NCI-H2171 treated with DMSO at 0.1 percent for 48 hours (cell line): ENCODE results near the gene NFYA.

ENCODE experiments used
- DNase-seq: peaks from one replicate; lab custom pipeline; 2025; lab: John Stamatoyannopoulos, UW

The NFYA gene

DNA sequence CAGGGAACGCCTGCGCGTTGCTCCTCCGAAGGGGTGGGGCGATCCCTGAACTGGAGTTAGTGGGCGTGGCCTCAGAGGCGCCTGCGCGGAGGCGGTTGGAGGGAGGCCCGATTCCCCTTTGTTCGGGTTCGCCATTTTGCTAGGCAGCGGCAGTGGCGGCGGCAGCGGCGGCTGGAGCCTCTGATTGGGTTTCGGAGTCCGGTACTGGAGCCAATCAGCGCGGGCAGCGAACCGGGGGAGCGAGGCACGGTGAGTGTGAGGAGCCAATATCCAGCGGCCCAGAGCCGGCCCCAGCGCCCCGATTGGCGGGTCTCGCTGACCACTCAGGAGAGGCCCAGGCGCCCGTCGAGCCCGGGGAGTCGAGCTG lies at the start of gene NFYA:
Gene NFYA (plus strand): TSS at position 139 of the 367 bp plus-strand sequence. CDS start 6,116 bp downstream, outside the sequence.
- no peak for DNase-seq

DNA sequence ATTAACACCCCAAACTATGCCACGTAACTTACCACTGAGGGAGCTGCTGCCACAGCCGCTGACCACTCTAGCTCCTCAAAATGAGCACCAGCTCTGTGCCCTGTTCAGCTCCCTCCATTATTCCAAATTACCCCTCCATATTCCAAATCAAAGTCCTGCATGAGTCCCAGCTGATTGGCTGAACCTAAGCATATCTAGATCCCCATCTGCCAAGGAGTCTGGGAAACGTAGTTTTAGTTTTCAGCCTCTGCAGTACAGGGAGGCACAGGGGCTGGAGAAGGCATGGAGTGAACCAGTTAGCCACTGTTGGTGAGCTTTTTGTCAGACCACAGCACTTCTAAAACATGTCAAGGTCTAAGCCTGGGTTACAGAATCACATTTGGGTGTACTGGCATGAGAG lies 49.7 kb upstream of the NFYA start:
- DNase-seq = no peak

GRCh38 chr6:41025966-41026530 lies 46.7 kb upstream of the NFYA start:
- DNase-seq = no peak

DNA sequence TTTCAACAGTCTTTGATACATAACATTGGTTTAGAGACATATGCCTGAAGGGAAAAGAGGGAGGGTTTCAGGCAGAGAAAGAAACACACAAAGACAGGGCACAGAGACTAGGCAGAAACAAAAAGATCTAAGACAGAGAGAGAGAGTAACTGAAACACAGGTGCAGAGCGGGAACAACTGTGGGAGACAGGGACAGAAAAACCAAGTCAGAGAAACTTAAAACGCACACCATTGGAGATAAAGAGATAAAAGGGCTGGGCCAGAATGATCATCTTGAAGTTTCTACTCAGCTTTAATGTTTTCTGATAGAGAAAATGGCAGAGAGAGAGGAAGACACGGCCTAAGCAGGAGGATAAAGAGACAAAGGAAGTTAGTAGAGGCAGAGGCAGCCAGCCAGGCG lies 45.5 kb upstream of the NFYA start:
- no peak for DNase-seq

DNA sequence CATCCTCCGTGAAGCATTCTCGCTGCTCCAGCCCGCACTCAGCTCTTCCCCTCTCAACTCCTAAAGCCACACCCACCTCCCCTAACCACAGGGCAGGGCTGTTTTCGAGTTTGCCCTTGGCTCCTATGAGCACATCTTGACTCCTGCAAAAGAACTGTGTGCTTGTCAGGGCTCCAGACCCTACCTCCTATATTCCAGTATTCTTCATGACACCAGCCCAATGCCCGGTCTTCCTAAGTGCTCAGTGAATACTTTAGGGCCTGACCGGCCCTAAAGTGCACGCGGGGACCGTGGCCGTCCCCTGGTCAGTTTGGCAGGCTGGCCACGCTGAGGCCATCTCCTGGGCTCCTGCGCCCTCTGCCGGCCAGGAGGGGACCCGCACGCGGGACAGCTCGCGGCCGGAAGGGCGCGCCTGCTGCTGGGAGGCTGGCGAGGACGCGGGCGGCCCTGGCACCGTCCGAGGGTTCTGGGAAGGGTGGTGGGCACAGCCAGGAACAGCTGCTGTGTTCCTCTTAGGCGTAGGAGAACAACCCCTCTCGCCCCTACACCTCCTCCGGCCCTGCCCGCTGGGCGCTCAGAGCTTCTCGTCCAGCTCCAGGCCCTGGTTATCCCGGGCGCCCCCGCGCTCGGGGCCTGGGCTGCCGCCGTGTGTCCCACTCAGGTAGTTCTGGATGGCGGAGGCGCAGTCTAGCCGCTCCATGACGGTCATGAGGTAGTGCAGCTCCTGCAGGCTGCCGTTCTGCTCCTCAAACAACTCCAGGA lies 44.8 kb upstream of the NFYA start:
- no peak for DNase-seq

- no peak for DNase-seq
Measured at GRCh38 chr6:41028561-41029412, 44.0 kb upstream of the NFYA start.

DNA sequence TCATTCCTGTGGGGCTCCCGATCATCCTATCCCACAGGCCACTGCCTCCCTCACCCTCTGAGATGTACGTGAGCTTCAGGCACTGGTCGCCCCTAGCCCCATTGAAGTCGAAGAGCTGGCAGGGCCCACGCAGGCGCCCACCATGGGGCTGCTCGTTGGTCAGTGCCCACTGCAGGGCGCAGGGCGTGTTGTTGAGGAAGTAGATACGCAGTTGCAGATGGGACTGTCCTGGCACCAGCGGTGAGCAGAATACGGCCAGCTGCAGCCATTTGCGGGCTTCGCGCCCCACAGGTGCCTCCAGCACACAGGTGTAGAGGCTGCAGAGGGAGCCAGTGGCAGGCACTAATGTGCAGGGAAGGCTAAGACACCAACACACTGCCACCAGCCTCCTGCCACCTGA lies 39.9 kb upstream of the NFYA start:
- no peak for DNase-seq

- DNase-seq = no peak
Measured at GRCh38 chr6:41033776-41034175, 39.0 kb upstream of the NFYA start.

- DNase-seq = no peak
Measured at GRCh38 chr6:41036186-41036585, 36.6 kb upstream of the NFYA start.

DNA sequence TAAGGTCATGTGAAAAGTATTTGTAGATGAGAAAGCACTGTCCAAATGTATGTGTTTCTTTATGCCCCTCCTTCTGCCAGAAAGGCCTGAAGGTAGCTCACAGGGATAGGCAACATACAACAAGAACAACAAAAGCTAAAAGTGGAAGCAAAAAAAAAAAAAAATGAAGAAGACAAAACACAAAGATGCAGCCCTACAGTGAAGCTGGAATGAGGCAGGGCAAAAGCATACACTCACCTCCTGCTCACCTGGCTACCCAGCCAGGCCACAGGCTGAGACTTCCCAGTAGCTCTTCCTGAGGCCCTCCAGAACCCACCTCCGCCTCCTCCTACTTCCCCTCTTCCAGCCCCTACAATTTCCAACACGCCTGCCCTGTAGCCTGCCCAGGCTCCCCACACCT lies 36.2 kb upstream of the NFYA start:
- no peak for DNase-seq

DNA sequence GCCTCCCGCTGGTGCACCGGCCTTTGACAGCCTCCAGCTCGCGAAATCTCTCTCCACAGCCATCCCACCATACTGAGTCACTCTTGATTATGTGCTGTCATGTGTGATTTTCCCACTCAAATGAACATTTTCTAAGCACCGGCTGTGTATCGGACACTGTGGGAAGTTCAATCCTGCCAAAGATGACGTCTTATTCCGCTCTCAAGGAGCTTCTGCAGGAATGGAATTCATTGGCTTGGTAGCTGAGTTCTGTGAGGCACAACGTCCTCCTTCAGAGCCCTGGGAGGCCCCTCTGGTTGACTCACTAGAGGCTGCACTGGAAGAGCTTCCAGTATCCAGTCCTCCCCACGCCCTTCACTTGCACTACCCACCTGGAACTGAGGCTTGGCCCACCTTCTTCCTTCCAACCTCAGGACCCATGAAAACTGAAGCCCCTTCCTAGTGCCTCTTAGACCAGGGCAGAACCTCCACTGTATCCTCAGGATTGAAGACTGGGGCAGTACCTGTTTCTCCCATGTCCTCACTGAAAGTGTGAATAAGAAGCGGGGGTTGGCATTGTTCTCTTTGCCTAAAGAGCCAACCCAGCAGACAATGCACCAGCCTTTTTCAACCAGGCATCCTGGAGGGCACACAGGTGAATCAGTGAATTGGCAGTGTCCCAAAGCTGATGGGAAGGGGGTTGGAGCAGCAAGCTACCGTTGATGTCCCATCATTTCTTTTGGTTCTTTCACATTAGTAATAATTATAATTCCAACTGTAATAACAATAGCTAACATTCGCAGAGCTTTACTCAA lies 35.5 kb upstream of the NFYA start:
- DNase-seq = no peak

DNA sequence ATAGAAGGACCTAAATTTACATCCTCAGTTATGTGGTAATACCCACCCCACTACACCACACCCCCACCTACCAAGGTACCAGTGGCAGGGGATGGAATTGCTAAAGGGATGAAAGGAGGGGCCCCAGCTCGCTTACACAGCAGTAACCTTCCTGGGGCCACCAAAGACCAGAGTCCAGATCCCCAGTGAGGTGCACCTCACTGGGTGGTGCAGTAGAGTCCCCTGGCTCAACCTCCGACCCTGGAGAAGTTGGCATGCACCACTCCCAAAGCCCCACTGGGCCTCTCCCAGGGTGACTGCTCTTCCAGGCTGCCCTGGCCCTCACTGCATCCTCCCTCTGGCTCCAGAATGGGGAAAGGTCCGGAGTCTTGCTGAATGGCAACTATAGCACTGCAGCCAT lies 34.6 kb upstream of the NFYA start:
- DNase-seq = no peak

DNA sequence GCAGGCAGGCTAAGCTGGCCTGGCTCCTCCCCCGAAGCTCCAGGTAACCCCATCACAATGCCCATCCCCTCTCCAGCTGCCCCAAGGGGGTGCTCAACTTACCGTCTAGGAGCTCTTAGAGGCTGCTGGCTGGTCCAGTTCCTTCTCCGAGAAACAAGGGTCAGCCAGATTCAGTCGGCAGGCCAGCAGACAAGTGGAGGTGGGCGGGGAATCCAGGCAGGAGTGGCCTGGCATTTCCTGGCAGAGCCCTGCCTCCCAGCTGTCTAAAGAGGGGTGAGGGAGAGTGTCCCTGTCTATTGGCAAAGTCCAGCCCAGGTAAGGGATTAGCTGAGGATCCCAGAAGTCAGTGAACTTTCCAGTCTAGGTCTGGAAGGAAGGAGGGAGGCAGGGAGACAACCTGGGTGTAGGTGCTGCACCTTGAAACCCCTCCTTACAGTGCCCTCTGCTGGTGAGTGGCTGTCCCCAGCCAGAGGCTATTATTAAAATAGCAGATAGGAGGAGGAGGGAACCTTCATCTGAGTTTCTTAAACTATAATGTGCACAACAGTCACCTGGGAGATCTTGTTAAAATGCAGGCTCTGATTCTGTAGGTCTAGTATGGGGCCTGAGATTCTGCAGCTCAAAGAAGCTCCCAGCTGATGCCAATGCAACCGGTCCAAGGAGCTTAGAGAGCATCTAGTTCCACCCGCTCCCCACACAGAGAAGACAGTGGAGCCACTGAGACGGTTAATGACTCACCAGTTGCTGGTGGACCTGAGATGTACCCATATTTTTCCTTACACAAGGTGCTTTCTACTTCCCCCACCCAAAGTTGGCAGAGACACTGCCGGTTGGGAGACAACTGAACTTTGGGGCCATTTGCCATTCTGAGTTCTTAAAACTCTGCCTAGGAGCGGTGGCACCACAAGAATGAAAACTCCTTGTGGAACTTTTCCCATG lies 33.4 kb upstream of the NFYA start, which contains the start of gene UNC5CL:
Gene UNC5CL (minus strand): TSS at position 162 of the 939 bp plus-strand sequence. CDS start 4,147 bp downstream, outside the sequence.
- peak; percentile 52 for DNase-seq

- no peak for DNase-seq
Measured at GRCh38 chr6:41040101-41040939, 32.5 kb upstream of the NFYA start.

DNA sequence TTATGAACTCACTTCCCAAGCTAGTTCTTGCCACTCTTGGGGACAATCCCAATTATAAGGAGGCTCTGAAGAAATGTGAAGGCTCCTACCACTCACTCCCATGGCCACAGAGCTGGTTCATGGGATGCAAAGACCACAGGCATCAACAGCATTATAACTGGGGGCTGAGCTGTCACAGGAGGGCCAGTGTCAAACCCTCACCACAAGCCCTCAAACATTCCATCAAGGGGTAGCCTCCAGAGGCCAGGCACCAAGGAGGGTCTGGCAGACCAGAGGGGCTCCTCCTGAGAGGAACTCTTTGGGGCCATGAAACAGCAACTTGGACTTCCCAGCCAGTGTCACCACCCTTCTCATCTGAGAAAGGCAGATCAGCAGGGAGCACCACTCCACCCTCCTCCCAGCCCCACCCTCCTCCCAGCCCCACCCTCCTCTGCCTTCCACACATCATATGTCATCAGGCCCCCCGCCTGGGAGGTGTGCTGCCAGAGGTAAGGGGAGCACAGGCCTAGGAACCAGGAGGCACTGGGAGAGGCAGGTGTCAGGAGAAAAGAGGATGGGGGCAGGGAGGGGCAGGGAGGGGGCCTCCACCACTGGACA lies 31.7 kb upstream of the NFYA start:
- no peak for DNase-seq

DNA sequence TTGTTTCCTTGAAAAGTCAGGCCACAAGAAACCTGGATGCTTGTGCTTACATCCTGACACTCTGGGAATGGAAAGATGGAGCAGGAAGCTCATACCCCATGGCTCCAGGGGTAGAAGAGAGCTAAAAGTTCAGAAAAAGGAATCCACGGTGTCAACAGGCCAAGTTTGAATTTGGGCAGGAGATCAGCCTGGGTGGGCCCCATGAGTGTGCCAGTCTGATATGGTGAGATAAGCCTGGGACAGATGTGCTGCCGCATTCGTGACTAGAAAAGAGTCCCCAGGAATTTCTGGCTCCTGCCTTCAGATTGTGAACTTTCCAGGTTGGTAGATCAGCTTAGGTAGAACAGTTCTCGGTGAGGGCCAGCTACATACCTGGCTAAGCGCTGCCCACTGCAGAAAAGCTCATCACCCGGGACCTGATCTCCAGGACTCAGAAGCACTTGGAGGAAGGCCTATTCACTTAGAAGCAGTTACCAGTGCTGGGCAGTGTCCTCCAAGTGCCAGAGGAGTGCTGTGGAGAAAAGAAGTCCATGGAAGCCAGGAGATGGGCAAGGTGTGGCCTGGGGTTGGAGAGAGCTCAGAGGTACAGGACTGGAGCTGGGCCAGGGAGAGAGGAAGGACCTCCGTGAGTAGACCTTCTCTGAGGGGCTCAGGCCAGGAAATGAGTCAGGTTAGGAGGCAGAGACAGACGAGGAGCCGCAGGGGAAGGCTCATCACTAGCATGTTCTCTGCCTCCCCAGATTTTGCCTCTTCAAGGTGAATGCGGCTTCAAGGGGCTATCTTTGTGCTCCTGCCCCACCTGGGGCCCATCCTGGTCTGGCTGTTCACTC lies 30.3 kb upstream of the NFYA start, which contains the start of gene TSPO2:
Gene TSPO2 (plus strand): TSS at position 242 of the 830 bp plus-strand sequence. CDS start 519 bp downstream, at position 761.
- DNase-seq = no peak

GRCh38 chr6:41043151-41043550 lies 29.6 kb upstream of the NFYA start:
- no peak for DNase-seq

GRCh38 chr6:41045664-41046063 lies 27.1 kb upstream of the NFYA start:
- no peak for DNase-seq

DNA sequence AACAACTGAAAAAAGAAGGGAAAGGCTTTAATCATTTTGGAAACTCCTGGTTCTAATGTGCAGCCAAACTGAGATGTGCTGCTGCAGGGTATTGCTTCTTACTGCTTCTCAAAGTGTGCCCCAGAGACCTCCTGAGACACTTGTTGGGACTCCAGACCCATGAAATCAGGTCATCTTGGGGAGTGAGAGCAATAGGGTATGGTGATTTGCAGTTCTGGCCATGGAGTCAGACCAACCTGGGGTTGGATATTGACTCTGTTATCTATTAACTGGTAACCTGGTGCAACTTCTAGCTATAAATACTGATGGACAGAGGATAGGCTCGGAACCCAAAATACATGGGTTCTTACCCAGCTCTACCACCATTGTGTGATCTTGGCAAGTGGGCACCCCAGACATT lies 26.7 kb upstream of the NFYA start:
- DNase-seq = no peak
